Upper lobe of right lung (tissue), 1 donor: ENCODE measurements around the gene YY2. TPM values are rescaled to one million over a fixed set of nuclear protein-coding genes. Genes with fewer than 3 reads are reported as not detected.

Experiments used
- ATAC-seq: fragments of 200-7000 bp; cut with Tn5 transposase; one replicate; pipeline ENCODE4 v1.9.1; 2020; ENCODE audit warnings: mild to moderate bottlenecking, moderate library complexity
- DNase-seq: peaks from one replicate; pipeline ENCODE4 v3.0.0-alpha.2; 2020
- H3K27ac ChIP-seq: fragments of 200-600 bp; one replicate; pipeline ENCODE4 v1.8.0; 2022
- H3K27me3 ChIP-seq: fragments of 200-600 bp; one replicate; pipeline ENCODE4 v1.8.0; 2022; ENCODE audit warnings: mild to moderate bottlenecking
- H3K36me3 ChIP-seq: fragments of 200-600 bp; one replicate; pipeline ENCODE4 v1.8.0; 2022
- H3K4me1 ChIP-seq: fragments of 200-600 bp; one replicate; pipeline ENCODE4 v1.8.0; 2022
- H3K4me3 ChIP-seq: fragments of 200-600 bp; one replicate; pipeline ENCODE4 v1.8.0; 2022; ENCODE audit warnings: mild to moderate bottlenecking
- H3K9me3 ChIP-seq: fragments of 200-600 bp; one replicate; pipeline ENCODE4 v1.8.0; 2022
- CTCF ChIP-seq: fragments of 200-600 bp; IDR thresholded peaks from one replicate; pipeline ENCODE4 v1.8.0; 2022; ENCODE audit warnings: antibody characterized with exemption
- intact Hi-C: fragments of 100-400 bp; cut with DNase I; formaldehyde crosslinking; loops from one replicate; pipeline ENCODE4 v1.11.0; 2022
- total RNA-seq: library from RNA; stranded (reverse); fragmentation: NEBNext Ultra II Directional; extraction: Animal tissue kit (Norgen Biotek cat#: 25700); gene quantifications from one replicate; pipeline ENCODE4 v1.2.1, GENCODE V29; 2021
- donor health status: DM: no; HTN: yes; CAD: no; lungs with severe emphysema.

The YY2 gene
- total RNA-seq, 1 donor from 2014 or later: 1.5 TPM

GRCh38 chrX:21907260-21907659, 51.5 kb downstream of the YY2 start:
- Histone ChIP-seq H3K27ac (no peak overlapping the region), H3K27me3 (no peaks in the 10 kb centered on the region), H3K36me3 (no peaks in the 10 kb centered on the region), H3K4me1 (no peaks in the 10 kb centered on the region), H3K9me3 (no peaks in the 10 kb centered on the region), H3K4me3 (no peak overlapping the region)
- TF ChIP-seq CTCF: no peak
- intact Hi-C loops: no loop called here
- ATAC-seq (no peak), DNase-seq (no peak)

Other genes with a start within 250 kb of the YY2 start
- gene KLHL34, start 197.7 kb upstream of the YY2 start, total RNA-seq: not detected
- gene SMPX, start 97.9 kb upstream of the YY2 start, total RNA-seq: not detected
- 12.6 TPM for gene MBTPS2, start 16.4 kb upstream of the YY2 start, total RNA-seq
- 53.4 TPM for gene SMS, start 84.7 kb downstream of the YY2 start, total RNA-seq
- 0.93 TPM for gene PHEX, start 176.3 kb downstream of the YY2 start, total RNA-seq